H1 (cell line): ENCODE measurements around the gene CDK5. TPM values are rescaled to one million over a fixed set of nuclear protein-coding genes. Genes with fewer than 3 reads are reported as not detected.

ENCODE experiments used
- EZH2 ChIP-seq: fragments of 200-600 bp; sonication (generic); IDR thresholded peaks from 2 replicates; pipeline ENCODE4 v1.7.1; 2012; ENCODE audit warnings: low read depth, mild to moderate bottlenecking, moderate library complexity, low read length, inconsistent platforms; ENCODE audit not compliant: severe bottlenecking
- polyA plus RNA-seq, 7 experiments: library from polyadenylated mRNA; depleted of rRNA in 3 of 7; stranded (reverse) in 5 of 7; unstranded in 2 of 7; fragments of >200 nt in 5 of 7; fragments of 200-250 nt in 2 of 7; gene quantifications; 1 replicate in 5 of 7; 2 replicates in 1 of 7; 4 replicates in 1 of 7; pipeline versions ENCODE4 v1.2.1 to v1.2.3, GENCODE V29; 2011 to 2013; ENCODE audit warnings: missing spikeins in 2 of 7, mixed read lengths in 2 of 7
- total RNA-seq: library from RNA; stranded (reverse); fragmentation: NEBNext Ultra II Directional; extraction: Animal tissue kit (Norgen Biotek cat#: 25700); gene quantifications from 2 replicates; pipeline ENCODE4 v1.2.1, GENCODE V29; 2021

The CDK5 gene
- total and polyA plus RNA-seq, 2 of the 8 experiments (the other 6 are each of a cell fraction or from before 2014, with no cell fraction given): 22.8 to 37.2 TPM

- TF ChIP-seq EZH2: no peak
Observed at GRCh38 chr7:151091988-151092387, 34.3 kb upstream of the CDK5 start (continued).
